Transverse colon (tissue), 4 donors: ENCODE results near the gene PSMC1. TPM values are rescaled to one million over a fixed set of nuclear protein-coding genes. Genes with fewer than 3 reads are reported as not detected.

Experiments
- DNase-seq: peaks from one replicate; pipeline ENCODE4 v3.0.0-alpha.2; 2019
- H3K27ac ChIP-seq, 4 donors: fragments of 200-600 bp; sonication (generic); 2 replicates each; pipeline ENCODE4 v1.5.1; 2016 to 2018; ENCODE audit warnings: inconsistent platforms in 4 of 4
- H3K27me3 ChIP-seq: fragments of 200-600 bp; sonication (generic); 2 replicates; pipeline ENCODE4 v1.5.1; 2017; ENCODE audit warnings: inconsistent platforms
- H3K36me3 ChIP-seq, 4 donors: fragments of 200-600 bp; sonication (generic); 2 replicates each; pipeline ENCODE4 v1.5.1; 2017 to 2019; ENCODE audit warnings: inconsistent platforms in 4 of 4
- H3K4me1 ChIP-seq, 4 donors: fragments of 200-600 bp; sonication (generic); 2 replicates each; pipeline ENCODE4 v1.5.1; 2017 to 2020; ENCODE audit warnings: inconsistent platforms in 4 of 4
- H3K4me3 ChIP-seq, 4 donors: fragments of 200-600 bp; sonication (generic); 1 replicate in 1 of 4; 2 replicates in 3 of 4; pipeline versions ENCODE4 v1.5.1 to v1.6.1; 2017 to 2019; ENCODE audit warnings: inconsistent platforms in 4 of 4
- H3K9me3 ChIP-seq, 2 donors: fragments of 200-600 bp; sonication (generic); 2 replicates each; pipeline ENCODE4 v1.5.1; 2017 to 2019; ENCODE audit warnings: inconsistent platforms in 2 of 2
- EP300 ChIP-seq: sonication (generic); formaldehyde crosslinking; IDR thresholded peaks from one replicate; pipeline ENCODE4 v1.6.1; 2017; ENCODE audit warnings: antibody characterized with exemption, low read depth
- POLR2A ChIP-seq: fragments of 450-650 bp; IDR thresholded peaks from one replicate; pipeline ENCODE4 v1.6.1; 2016; ENCODE audit warnings: antibody characterized with exemption, mild to moderate bottlenecking, moderate library complexity
- POLR2AphosphoS5 ChIP-seq, 3 donors: sonication (generic); formaldehyde crosslinking; IDR thresholded peaks; one replicate each; pipeline ENCODE4 v1.6.1; 2016; ENCODE audit warnings: antibody characterized with exemption in 3 of 3
- WGBS, 2 donors: methylation state at CpG; one replicate each; pipeline ENCODE4 v1.1.5; 2018; ENCODE audit warnings: low coverage in 1 of 2; 5-methylcytosine and 5-hydroxymethylcytosine counted together
- in situ Hi-C, 4 donors: fragments of 200-750 bp; cut with MboI; loops; one replicate each; pipeline versions ENCODE4 v1.15.0 to v1.15.1; 2017; ENCODE audit warnings: low sequenced_read_pairs in 3 of 4, low pct_ligation_motif_present in 1 of 4, low pct_unique_long_range_greater_than_20kb in 1 of 4
- intact Hi-C: fragments of 100-400 bp; cut with DNase I; formaldehyde crosslinking; loops from one replicate; pipeline ENCODE4 v1.15.1; 2023; ENCODE audit warnings: low total_unique reads
- total RNA-seq, 4 donors: library from RNA; depleted of rRNA; stranded (reverse); fragments of >200 nt; gene quantifications; one replicate each; pipeline ENCODE4 v1.1.0, GENCODE V29; 2016
- TF ChIP-seq, protein P1 (sequence below), 5 experiments: fragments of 200-600 bp in 3 of 5; fragments of 450-650 bp in 2 of 5; sonication (generic) in 3 of 5; IDR thresholded peaks; 1 replicate in 2 of 5; 2 replicates in 3 of 5; pipeline ENCODE4 v1.5.1; 2016 to 2017; ENCODE audit warnings: antibody characterized with exemption in 5 of 5, inconsistent platforms in 3 of 5, mild to moderate bottlenecking in 2 of 5, moderate library complexity in 1 of 5

PSMC1 gene
- total RNA-seq, 4 donors from 2014 or later = 23.9 to 79.9 (median 56.2) TPM

DNA sequence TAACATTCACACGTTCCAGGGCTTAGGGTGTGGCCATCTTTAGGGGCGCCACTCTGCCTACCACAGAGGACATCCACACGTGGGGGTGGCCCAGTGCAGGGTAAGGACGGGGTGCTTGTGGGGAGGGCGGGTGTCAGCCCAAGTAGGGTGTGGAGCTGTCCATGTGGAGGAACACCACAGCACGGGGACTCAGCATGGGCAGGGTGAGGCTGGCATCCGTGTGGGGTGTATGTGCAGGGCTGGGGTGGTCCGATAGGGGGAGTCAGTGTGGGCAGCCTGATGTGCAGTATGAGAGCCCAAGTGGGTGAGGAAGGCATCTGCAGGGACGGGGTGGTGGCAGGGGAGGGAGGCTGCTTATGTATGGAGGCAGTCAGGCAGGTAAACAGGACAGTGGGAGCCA, 17.7 kb downstream of the PSMC1 start:
- H3K27ac ChIP-seq = no peak overlapping the region
- H3K27me3 ChIP-seq = no peaks in the 10 kb centered on the region
- no peak for DNase-seq
- in situ Hi-C loops (no loop called here), intact Hi-C loops (no loop called here)
- H3K9me3 ChIP-seq = no peaks in the 10 kb centered on the region
- peaks cover 0 to 40% (median 13%) of the 10 kb centered on the region in 4 donors for H3K36me3 ChIP-seq
- H3K4me1 ChIP-seq = no peaks in the 10 kb centered on the region
- 68 to 100% methylated on average over 2 to 9 of the region's 9 CpGs for WGBS, 2 donors
- no peak overlapping the region for H3K4me3 ChIP-seq
- TF ChIP-seq POLR2A = no peak
- TF ChIP-seq, protein P1, sequence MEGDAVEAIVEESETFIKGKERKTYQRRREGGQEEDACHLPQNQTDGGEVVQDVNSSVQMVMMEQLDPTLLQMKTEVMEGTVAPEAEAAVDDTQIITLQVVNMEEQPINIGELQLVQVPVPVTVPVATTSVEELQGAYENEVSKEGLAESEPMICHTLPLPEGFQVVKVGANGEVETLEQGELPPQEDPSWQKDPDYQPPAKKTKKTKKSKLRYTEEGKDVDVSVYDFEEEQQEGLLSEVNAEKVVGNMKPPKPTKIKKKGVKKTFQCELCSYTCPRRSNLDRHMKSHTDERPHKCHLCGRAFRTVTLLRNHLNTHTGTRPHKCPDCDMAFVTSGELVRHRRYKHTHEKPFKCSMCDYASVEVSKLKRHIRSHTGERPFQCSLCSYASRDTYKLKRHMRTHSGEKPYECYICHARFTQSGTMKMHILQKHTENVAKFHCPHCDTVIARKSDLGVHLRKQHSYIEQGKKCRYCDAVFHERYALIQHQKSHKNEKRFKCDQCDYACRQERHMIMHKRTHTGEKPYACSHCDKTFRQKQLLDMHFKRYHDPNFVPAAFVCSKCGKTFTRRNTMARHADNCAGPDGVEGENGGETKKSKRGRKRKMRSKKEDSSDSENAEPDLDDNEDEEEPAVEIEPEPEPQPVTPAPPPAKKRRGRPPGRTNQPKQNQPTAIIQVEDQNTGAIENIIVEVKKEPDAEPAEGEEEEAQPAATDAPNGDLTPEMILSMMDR (IDR thresholded peaks at IDR 0.05) = no peak
- no peak for TF ChIP-seq POLR2AphosphoS5 (IDR thresholded peaks at IDR 0.05)
- TF ChIP-seq EP300 = no peak

DNA sequence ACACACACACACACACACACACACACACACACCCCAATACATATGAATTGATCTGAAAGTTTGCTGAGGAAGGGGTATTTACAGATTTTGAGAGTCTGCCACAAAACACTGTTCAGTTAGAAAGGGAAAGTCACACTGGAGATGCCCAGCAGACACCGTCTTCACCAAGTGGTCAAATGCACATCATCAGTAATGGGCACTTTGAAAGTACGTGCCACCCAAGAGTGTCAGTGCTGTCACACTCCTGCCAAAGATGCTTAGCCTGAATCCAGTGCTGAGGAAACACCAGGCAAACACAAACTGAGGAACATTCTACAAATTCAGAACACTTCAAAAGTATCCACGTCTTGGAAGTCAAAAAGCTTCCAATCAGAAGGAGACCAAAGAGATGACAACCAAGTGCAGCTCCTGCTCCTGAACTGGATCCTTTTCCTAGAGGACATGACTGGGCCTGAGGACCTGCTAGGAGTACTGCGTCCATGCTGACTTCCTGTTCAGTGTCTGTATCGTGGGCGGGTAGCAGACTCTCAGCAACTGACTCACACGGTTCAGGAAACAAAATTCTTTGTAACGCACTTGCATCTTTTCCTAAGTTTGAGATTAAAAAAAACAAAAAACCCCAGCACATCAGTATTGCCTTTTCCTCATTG, 18.6 kb downstream of the PSMC1 start:
- intact Hi-C loops = no loop called here
- 65 to 75% methylated on average over 5 to 8 of the region's 8 CpGs for WGBS, 2 donors
- H3K4me1 ChIP-seq = no peaks in the 10 kb centered on the region

DNA sequence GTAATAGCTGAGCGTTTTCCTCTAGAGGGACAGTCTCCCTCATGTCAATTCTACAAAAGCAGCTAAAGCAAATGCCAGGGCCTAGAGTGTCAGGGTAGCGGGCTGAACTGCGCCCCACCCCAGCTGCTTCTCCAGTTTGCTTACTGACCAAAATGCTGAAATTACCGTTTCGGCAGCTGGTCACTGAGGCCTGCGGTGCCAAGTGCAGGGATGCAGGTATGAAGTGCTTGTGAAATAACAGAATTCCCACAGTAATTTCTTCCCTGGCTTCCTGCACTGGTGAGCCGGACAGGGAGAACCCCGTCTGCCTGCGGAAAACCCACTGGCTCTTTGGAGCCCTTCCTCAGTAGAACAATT, 19.1 kb downstream of the PSMC1 start:
- TF ChIP-seq POLR2AphosphoS5 (IDR thresholded peaks at IDR 0.05) = no peak
- no peak for TF ChIP-seq POLR2A
- H3K36me3 ChIP-seq = peaks cover 0 to 42% (median 7%) of the 10 kb centered on the region in 4 donors
- intact Hi-C loops = no loop called here

More for the DNA sequence above, 18.6 kb downstream of the PSMC1 start:
- H3K27ac ChIP-seq = peak overlapping the region in 1 of 4 donors; percentile 5
- H3K4me3 ChIP-seq = no peak overlapping the region
- H3K27me3 ChIP-seq = no peaks in the 10 kb centered on the region
- H3K9me3 ChIP-seq = no peaks in the 10 kb centered on the region
- TF ChIP-seq, protein P1 (IDR thresholded peaks at IDR 0.05) = no peak
- DNase-seq = no peak
- H3K36me3 ChIP-seq = peaks cover 0 to 39% (median 9%) of the 10 kb centered on the region in 4 donors
- in situ Hi-C loops = no loop called here

DNA sequence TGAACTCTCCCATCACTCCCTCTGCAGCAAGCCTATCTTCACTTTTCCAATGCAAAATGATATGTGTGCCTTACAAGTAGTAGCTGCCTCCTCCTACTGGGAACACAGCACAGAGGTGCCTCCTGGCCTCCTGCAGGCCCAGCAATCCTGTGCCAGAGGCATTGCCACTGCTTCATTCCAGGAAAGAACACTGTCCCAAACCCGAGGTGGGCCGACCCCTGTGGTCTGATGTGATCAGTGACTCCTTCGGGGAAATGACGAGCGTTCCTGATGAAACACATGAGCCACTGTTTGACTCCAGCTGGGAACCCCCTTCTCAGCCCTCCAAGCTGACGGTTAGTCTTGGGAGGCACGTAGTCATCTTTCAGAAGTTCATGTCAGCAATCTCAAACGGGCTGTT, 19.5 kb downstream of the PSMC1 start:
- Histone ChIP-seq H3K27ac (no peak overlapping the region), H3K4me1 (no peaks in the 10 kb centered on the region), H3K4me3 (no peak overlapping the region), H3K27me3 (no peaks in the 10 kb centered on the region), H3K36me3 (peaks cover 0 to 41% (median 7%) of the 10 kb centered on the region in 4 donors), H3K9me3 (no peaks in the 10 kb centered on the region)
- TF ChIP-seq EP300 (no peak), POLR2A (no peak), POLR2AphosphoS5 (IDR thresholded peaks at IDR 0.05) (no peak)
- TF ChIP-seq, protein P1 (IDR thresholded peaks at IDR 0.05) = no peak
- in situ Hi-C loops = no loop called here
- WGBS, 2 donors = 67 to 84% methylated on average over 3 to 8 of the region's 8 CpGs
- intact Hi-C loops = no loop called here
- DNase-seq = no peak

More for the DNA sequence above, 19.1 kb downstream of the PSMC1 start:
- Histone ChIP-seq H3K4me3 (no peak overlapping the region), H3K27ac (no peak overlapping the region), H3K27me3 (no peaks in the 10 kb centered on the region), H3K4me1 (no peaks in the 10 kb centered on the region), H3K9me3 (no peaks in the 10 kb centered on the region)
- in situ Hi-C loops = no loop called here
- DNase-seq = no peak
- WGBS, 2 donors = 85% methylated on average over 9 of the region's 9 CpGs; no CpG with 5 or more reads in 1 of the 2 donors
